ENCODE data around the gene POU1F1. TPM values are rescaled to one million over a fixed set of nuclear protein-coding genes. Genes with fewer than 3 reads are reported as not detected.

POU1F1 gene
- total RNA-seq, 2 donors from 2014 or later = not detected

GRCh38 chr3:87218560-87218959, 57.8 kb downstream of the POU1F1 start:
- Mint-ChIP-seq H3K36me3 (ENCODE audit: low read depth) (no peaks in the 10 kb centered on the region), H3K27me3 (ENCODE audit: insufficient read depth) (peaks cover 4% of the 10 kb centered on the region)

More at GRCh38 chr3:87218560-87218959, 57.8 kb downstream of the POU1F1 start:
- H3K27ac ChIP-seq (ENCODE audit: low read depth, low read length) = no peak overlapping the region
- no peaks in the 10 kb centered on the region for H3K4me1 ChIP-seq (ENCODE audit: control insufficient read depth, insufficient read depth, low read length)
- H3K9me3 ChIP-seq (ENCODE audit: control insufficient read depth, low read length) = no peaks in the 10 kb centered on the region
- peaks cover 4% of the 10 kb centered on the region for H3K9me3 Mint-ChIP-seq
- no peak overlapping the region for H3K9ac ChIP-seq (ENCODE audit: extremely low read depth, low read length, poor library complexity, severe bottlenecking)
- H3K4me3 Mint-ChIP-seq = no peak overlapping the region
- no peaks in the 10 kb centered on the region for H3K4me1 Mint-ChIP-seq
- no peak overlapping the region for H3K4me3 ChIP-seq (ENCODE audit: low read length)
- 80% methylated on average over 1 of the region's 1 CpG; no CpG with 5 or more reads in 1 of the 2 experiments for WGBS, 2 experiments (ENCODE audit: insufficient coverage in 1 of 2, insufficient read length in 1 of 2)
- H3K36me3 ChIP-seq (ENCODE audit: control insufficient read depth, insufficient read depth, low read length) = no peaks in the 10 kb centered on the region
- no peak for DNase-seq
- no peak overlapping the region for H3K27ac Mint-ChIP-seq
- no peak for TF ChIP-seq CTCF (conservative IDR thresholded peaks at IDR 0.05)
- H3K27me3 ChIP-seq (ENCODE audit: control insufficient read depth, insufficient read depth, low read length, poor library complexity, severe bottlenecking) = no peaks in the 10 kb centered on the region

Small RNA genes lying within 50 kb of the gene (microRNA-seq; reads per million reads assigned to microRNA genes)
- gene MIR4795 (ENCODE audit: borderline microRNAs expressed) = not detected

Other genes starting within 250 kb of the POU1F1 start
- 10 to 100 TPM; 31.7 to 44.0 TPM for gene CHMP2B, start 49.3 kb downstream of the POU1F1 start, total RNA-seq